ENCODE results near the gene EFCAB13. TPM values are rescaled to one million over a fixed set of nuclear protein-coding genes. Genes with fewer than 3 reads are reported as not detected.
"Not testable (repeated sequence)": the region's sequence is repeated elsewhere in the genome, so short reads cannot be mapped to it uniquely, and the experiment has no call there.

EFCAB13 gene
- total and polyA plus RNA-seq, 12 donors, result 0.32 to 3.8 (median 2.1) TPM

- Histone ChIP-seq H3K4me3 (no peak overlapping the region), H3K9me3 (no peaks in the 10 kb centered on the region), H3K27me3 (no peaks in the 10 kb centered on the region), H3K27ac (no peak overlapping the region), H3K4me1 (peaks cover 0 to 7% (median 0%) of the 10 kb centered on the region in 9 donors), H3K36me3 (peaks cover 0 to 32% (median 0%) of the 10 kb centered on the region in 9 donors)
- DNase-seq, result no peak
- intact Hi-C loops (cut with DNase I), result no loop called here
- ATAC-seq, result no peak
- 96 to 99% methylated on average over 3 of the region's 3 CpGs for WGBS, 2 donors
- TF ChIP-seq CTCF (IDR thresholded peaks at IDR 0.05), result no peak
Measured at GRCh38 chr17:47465165-47465564, 141.4 kb downstream of the EFCAB13 start.

GRCh38 chr17:47466976-47467375 lies 143.2 kb downstream of the EFCAB13 start:
- intact Hi-C loops (cut with DNase I); DNase-seq; H3K27me3 ChIP-seq: not testable (repeated sequence)

GRCh38 chr17:47470836-47471235 lies 147.1 kb downstream of the EFCAB13 start:
- Histone ChIP-seq H3K27me3 (no peaks in the 10 kb centered on the region), H3K4me3 (no peak overlapping the region), H3K4me1 (peaks cover 0 to 7% (median 0%) of the 10 kb centered on the region in 9 donors), H3K9me3 (no peaks in the 10 kb centered on the region), H3K27ac (no peak overlapping the region), H3K36me3 (peaks cover 0 to 67% (median 4%) of the 10 kb centered on the region in 9 donors)
- TF ChIP-seq CTCF (IDR thresholded peaks at IDR 0.05), result no peak
- no peak for DNase-seq
- WGBS, 2 donors, result 98% methylated on average over 5 of the region's 5 CpGs
- intact Hi-C loops (cut with DNase I), result no loop called here
- no peak for ATAC-seq

More at GRCh38 chr17:47466976-47467375, 143.2 kb downstream of the EFCAB13 start:
- peaks cover 0 to 43% (median 0%) of the 10 kb centered on the region in 9 donors for H3K36me3 ChIP-seq
- 72 to 81% methylated on average over 4 of the region's 4 CpGs for WGBS, 2 donors
- H3K4me1 ChIP-seq, H3K9me3 ChIP-seq, H3K4me3 ChIP-seq, H3K27ac ChIP-seq: not testable (repeated sequence)
- ATAC-seq, result peak in 1 of 8 donors; percentile 69

GRCh38 chr17:47472073-47472472 lies 148.3 kb downstream of the EFCAB13 start:
- H3K4me3 ChIP-seq; ATAC-seq; H3K9me3 ChIP-seq; H3K4me1 ChIP-seq; H3K27me3 ChIP-seq; DNase-seq; intact Hi-C loops (cut with DNase I); H3K27ac ChIP-seq: not testable (repeated sequence)
- 98 to 99% methylated on average over 6 of the region's 6 CpGs for WGBS, 2 donors
- H3K36me3 ChIP-seq, result peaks cover 0 to 73% (median 4%) of the 10 kb centered on the region in 9 donors

Other genes starting within 250 kb of the EFCAB13 start
- 100 to 1,000 TPM in 2 of 10 donors, 10 to 100 TPM in 8; 73.7 to 103 (median 84.9) TPM for gene CDC27, start 134.7 kb upstream of the EFCAB13 start, total RNA-seq
- 10 to 100 TPM; 14.0 to 21.3 TPM for gene CDC27, start 134.7 kb upstream of the EFCAB13 start, polyA plus RNA-seq
- 100 to 1,000 TPM in 5 of 10 donors, 10 to 100 TPM in 5; 33.9 to 459 (median 92.5) TPM for gene MYL4, start 114.6 kb upstream of the EFCAB13 start, total RNA-seq
- 100 to 1,000 TPM in 1 of 2 donors, 10 to 100 TPM in 1; 36.5 to 239 TPM for gene MYL4, start 114.6 kb upstream of the EFCAB13 start, polyA plus RNA-seq
- 10 to 100 TPM in 1 of 10 donors, 1 to 10 TPM in 9; 2.5 to 18.0 (median 3.5) TPM for gene ITGB3, start 70.1 kb upstream of the EFCAB13 start, total RNA-seq
- 1 to 10 TPM; 1.9 to 2.4 TPM for gene ITGB3, start 70.1 kb upstream of the EFCAB13 start, polyA plus RNA-seq
- gene NPEPPS, start 207.2 kb downstream of the EFCAB13 start, total RNA-seq, result 100 to 1,000 TPM in 1 of 10 donors, 10 to 100 TPM in 9; 65.8 to 104 (median 86.9) TPM
- 10 to 100 TPM; 21.8 to 28.4 TPM for gene NPEPPS, start 207.2 kb downstream of the EFCAB13 start, polyA plus RNA-seq